H54 (cell line): ENCODE measurements around the gene EPS8L1.
A peak's percentile ranks its signal among the peaks of the same experiment; 100 is the strongest.

Experiments used
- DNase-seq: peaks from one replicate; pipeline ENCODE4 v3.0.0; 2011; ENCODE audit warnings: low spot score, mixed read lengths; ENCODE audit not compliant: insufficient read length
- FAIRE-seq: peaks from 3 replicates; lab custom pipeline; 2011; peaks lifted over from hg19 to GRCh38; lab: Jason Lieb, UNC
- POLR2A ChIP-seq: IDR thresholded peaks from 2 replicates; pipeline ENCODE4 v1.6.1; 2011; ENCODE audit warnings: low read depth, mild to moderate bottlenecking, low read length

EPS8L1 gene

DNA sequence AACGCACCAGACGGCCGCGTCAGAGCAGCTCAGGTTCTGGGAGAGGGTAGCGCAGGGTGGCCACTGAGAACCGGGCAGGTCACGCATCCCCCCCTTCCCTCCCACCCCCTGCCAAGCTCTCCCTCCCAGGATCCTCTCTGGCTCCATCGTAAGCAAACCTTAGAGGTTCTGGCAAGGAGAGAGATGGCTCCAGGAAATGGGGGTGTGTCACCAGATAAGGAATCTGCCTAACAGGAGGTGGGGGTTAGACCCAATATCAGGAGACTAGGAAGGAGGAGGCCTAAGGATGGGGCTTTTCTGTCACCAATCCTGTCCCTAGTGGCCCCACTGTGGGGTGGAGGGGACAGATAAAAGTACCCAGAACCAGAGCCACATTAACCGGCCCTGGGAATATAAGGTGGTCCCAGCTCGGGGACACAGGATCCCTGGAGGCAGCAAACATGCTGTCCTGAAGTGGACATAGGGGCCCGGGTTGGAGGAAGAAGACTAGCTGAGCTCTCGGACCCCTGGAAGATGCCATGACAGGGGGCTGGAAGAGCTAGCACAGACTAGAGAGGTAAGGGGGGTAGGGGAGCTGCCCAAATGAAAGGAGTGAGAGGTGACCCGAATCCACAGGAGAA lies 39.9 kb downstream of the EPS8L1 start:
- no peak for DNase-seq
- FAIRE-seq: no peak
- no peak for TF ChIP-seq POLR2A

DNA sequence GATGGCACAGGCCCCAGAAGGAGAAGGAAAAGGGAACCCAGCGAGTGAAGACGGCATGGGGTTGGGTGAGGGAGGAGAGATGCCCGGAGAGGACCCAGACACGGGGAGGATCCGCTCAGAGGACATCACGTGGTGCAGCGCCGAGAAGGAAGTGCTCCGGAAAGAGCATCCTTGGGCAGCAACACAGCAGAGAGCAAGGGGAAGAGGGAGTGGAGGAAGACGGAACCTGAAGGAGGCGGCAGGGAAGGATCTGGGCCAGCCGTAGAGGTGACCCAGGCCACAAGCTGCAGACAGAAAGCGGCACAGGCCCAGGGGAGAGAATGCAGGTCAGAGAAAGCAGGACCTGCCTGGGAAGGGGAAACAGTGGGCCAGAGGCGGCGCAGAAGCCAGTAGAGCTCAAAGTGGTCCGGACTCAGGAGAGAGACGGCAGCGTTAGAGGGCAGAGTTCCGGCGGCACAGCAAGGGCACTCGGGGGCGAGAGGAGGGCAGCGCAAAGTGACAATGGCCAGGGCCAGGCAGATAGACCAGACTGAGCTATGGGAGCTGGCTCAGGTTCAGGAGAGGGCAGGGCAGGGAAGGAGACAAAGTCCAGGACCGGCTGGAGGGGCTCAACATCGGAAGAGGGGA lies 40.7 kb downstream of the EPS8L1 start:
- DNase-seq (peak; percentile 82), FAIRE-seq (no peak)
- peak; percentile 28; the same call in 1 of the 2 replicates for TF ChIP-seq POLR2A

DNA sequence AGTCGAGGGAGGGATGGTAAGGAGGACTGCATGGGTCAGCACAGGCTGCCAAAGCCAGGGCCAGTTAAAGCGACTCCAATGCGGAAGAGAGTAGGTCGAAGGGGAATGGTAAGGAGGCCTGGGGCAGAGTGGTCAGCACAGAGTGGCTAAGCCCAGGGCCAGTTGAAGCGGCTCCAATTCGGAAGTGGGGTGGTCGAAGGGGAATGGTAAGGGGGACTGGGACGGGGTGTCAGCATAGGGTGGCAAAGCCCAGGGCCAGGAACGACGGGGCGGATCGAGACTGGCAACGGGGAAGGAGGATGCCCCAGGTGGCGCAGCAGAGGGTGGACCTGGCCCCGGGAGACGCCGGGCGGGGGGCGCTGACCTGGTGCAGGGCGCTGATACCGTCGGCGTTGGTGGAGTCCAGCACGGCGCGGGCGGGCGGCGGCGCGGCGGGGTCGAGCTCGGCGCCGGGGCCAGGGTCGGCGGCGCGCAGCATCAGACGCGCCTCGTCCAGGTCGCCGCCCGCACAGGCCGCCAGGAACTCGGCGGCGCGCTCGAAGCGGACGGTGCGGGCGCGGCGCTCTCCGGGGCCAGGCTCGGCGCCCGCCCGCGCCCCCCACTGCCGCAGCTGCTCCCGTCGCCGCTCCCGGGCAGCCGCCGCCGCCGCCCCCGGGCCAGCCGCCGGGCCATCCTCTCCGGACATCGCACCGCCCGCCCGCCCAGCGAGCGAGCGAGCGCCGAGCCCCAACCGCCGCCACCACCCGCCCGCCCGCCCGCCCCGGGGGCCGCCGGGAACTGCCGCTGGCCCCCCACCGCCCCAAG lies 41.4 kb downstream of the EPS8L1 start, which contains the start of gene PPP1R12C:
TSS of gene PPP1R12C (minus strand) at position 779 of the 804 bp plus-strand sequence. CDS start at position 685, 94 bp downstream.
- FAIRE-seq (no peak), DNase-seq (peak; percentile 63)
- TF ChIP-seq POLR2A: peak; percentile 90

DNA sequence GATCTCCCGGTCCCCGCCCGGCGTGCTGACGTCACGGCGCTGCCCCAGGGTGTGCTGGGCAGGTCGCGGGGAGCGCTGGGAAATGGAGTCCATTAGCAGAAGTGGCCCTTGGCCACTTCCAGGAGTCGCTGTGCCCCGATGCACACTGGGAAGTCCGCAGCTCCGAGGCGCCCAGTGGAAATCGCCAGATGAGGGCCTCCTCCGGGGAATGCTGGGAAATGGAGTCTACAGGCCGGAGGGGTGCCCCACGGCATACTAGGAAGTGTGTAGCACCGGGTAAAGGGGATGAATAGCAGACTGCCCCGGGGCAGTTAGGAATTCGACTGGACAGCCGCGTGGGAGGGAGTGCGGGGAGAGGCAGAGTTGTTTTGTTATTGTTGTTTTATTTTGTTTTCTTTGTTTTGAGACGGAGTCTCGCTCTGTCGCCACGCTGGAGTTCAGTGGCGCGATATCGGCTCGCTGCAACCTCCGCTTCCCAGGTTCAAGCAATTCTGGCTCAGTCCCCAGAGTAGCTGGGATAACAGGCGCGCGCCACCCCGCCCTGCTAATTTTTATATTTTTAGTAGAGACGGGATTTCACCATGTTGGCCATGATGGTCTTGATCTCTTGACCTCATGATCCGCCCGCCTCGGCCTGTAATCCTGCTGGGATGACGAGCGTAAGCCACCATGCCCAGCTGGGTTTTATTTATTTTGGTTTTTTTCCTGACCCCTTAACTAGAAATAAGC lies 42.2 kb downstream of the EPS8L1 start:
- FAIRE-seq (peak; percentile 65), DNase-seq (peak; percentile 100)

DNA sequence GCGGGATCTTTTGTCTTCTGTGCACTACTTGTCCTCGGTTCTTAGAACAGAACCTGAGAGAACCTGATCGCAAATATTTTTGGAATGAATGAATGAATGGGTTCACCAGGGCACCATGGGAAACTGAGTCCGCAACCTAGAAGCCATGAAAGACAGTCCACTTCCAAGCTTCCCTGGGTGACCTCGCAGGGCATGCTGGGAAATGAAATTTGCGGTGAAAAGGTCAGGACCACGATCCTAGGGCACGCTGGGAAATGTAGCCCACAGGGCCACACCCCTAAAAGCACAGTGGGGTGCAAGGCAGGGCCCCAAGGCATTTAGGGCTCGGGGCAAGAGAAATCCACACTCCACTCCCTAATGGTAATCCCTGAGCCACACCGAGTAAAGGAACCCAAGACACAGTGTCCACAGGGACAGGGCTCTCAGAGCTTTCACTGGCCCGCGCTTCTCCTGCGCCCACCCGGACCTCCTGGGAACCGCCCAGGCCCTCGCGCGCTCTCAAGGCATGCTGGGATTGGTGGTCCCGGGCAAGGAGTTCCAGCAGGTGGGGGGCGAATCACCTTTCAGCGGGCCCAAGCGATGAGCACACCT lies 42.8 kb downstream of the EPS8L1 start:
- FAIRE-seq: no peak
- no peak for DNase-seq
- TF ChIP-seq POLR2A: no peak

More for the DNA sequence above, 42.2 kb downstream of the EPS8L1 start:
- TF ChIP-seq POLR2A: peak; percentile 56

DNA sequence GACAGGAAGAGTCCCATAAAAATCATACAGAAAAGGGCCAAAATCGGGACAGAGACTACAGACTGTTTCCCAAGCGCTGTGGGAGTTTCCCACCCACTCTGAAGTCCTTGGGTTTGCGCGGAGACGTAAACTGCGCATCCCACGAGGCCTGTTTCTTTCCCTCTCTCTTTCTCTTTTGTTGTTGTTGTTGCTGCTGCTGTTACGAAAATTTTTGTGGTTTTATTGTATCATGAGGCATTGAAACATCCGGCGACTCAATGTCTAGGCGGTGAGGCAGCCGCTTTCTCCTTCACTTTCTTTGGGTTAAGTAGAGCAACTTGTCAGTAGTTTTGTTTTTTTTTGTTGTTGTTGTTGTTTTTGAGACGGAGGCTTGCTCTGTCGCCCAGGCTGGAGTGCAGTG lies 43.4 kb downstream of the EPS8L1 start:
- DNase-seq (no peak), FAIRE-seq (no peak)
- TF ChIP-seq POLR2A: no peak

DNA sequence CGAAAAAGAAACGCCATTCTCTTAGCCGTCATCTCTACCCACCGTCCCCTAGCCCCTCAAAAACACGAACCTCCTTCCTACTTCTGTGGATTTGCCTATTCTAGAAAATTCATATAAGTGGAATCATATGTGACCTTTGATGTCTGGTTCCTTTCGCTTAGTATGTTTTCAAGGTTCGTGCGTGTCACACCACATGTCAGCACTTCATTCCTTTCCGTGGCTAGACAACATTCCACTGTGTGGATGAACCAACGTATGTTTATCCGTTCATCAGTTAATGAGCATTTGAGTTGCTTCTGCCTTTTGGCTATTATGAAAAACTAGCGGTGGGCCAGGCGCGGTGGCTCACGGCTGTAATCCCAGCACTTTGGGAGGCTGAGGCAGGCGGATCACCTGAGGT lies 55.8 kb downstream of the EPS8L1 start:
- DNase-seq (no peak), FAIRE-seq (no peak)
- no peak for TF ChIP-seq POLR2A

DNA sequence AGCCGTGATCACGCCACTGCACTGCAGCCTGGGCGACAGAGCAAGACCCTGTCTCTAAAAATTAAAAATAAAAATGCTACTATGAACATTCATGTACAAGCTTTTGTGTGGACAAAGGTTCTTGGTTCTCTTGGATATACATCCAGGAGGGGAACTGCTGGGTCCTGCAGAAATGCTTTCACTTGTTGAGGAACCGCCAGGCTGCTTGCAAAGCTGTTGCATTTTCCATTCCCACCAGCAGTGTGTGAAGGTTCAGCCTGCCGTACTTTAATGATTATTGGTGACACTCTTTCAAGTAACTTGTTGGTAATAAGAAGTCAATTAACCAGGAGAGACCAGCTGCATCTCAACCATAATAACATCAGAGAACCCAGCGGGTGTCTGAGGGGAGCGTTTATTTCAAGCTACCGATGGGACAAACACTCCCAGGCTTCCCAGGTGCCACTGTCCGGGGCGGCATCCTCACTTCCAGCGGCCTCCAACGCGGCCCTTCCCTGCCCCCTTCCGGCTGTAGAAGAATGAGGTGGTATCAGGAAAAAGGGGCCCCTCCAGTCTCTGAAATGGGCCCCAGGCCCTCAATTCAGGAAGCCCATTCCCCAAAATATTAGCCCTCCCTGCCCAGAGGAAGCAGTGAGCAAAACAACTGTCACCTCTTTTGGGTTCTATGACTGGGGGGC lies 56.9 kb downstream of the EPS8L1 start:
- FAIRE-seq (no peak), DNase-seq (no peak)
- no peak for TF ChIP-seq POLR2A

DNA sequence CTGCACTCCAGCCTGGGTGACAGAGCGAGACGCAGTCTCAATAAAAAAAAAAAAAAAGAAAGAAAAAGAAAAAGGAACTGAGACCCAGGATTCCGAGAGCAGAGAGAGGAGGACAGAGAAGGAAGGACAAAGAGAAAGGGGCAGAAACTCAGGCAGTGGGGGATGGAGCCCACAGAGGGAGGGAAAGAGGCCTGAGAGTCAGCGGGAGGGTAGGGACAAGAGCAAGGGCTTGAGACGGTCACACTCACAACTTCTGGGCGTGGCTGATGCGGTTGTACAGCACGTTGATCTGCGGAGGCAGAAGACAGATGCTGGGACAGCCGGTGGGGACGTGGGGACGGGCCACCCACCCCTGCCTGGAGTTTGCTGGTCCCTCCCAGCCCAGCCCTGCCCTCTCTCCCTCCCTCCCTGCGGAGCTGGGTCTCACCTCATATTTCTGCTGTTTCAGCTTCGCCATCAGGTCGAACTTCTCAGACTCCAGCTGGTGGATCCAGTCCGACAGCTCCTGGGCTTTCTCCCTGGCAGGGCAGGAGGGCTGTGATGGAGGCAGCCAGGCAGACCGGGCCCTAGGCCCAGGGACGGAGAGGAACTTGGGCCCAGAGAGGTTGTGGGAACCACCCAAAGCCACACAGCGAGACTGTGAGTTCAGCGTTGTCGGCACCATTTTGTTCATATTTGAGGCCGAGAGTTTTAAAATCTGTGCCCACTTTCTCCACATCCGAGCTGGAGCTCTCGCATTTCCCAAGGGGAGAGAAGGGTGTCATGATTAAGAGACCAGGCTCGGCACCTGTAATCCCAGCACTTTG lies 58.2 kb downstream of the EPS8L1 start:
- FAIRE-seq (no peak), DNase-seq (no peak)
- TF ChIP-seq POLR2A: no peak

DNA sequence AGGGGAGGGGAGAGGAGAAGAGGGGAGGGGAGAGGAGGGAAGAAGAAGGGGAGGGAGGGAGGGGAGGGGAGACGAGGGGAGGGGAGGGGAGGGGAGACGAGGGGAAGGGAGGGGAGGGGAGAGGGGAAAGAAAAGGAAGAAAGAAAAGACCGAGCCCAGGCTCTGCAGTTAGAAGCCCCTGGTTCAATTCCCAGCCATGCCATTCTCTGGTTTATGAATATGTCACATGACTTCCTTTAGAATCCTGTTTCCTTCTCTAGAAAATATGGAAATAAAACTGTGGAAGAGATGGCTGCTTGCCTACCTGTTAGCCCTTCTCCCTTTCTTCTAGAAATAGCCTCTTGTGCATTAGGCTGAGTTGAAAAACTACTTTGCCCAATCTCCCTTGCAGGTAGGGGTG lies 59.1 kb downstream of the EPS8L1 start:
- DNase-seq: no peak
- no peak for TF ChIP-seq POLR2A
- FAIRE-seq: no peak

DNA sequence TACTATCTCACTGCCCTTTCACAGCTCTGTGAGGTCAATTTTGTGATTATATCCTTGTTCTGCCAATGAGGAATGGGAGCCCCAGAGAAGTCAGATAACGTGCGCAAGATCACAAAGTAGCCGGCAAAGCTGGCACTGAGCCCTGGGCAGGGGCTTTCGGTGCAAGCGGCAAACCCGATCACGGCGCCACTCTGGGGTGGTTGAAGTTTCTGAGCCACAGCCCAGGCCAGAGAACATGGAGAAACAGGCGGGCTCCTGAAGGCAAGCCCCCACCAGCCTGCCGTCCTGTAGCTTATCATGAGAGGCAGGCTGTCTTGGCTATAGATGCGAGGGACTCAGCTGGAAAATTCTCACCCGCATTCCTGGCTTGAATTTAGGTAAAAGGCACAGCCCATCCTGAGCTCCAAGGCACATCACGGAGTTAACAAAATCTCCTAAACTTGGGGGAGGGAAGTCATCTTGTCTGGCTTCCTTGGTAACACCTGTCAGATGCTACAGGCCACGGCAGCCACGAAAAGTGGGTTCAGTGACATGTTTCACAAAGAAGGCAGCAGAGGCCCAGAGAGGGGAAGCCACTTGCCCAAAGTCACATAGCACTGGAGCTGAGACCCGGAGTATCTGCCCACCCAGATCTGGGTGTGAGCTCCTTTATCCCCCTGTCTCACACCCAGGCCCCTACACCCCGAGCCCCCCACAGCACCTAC lies 60.9 kb downstream of the EPS8L1 start:
- no peak for TF ChIP-seq POLR2A
- DNase-seq: no peak
- no peak for FAIRE-seq
